HUES64 (cell line): Measurements from ENCODE around the gene RTN4. TPM values are rescaled to one million over a fixed set of nuclear protein-coding genes. Genes with fewer than 3 reads are reported as not detected.
"Not testable (repeated sequence)": the region's sequence is repeated elsewhere in the genome, so short reads cannot be mapped to it uniquely, and the experiment has no call there.

Experiments used
- H3K27ac ChIP-seq: 2 replicates; pipeline ENCODE4 v1.7.0; 2013; ENCODE audit warnings: low read depth, low read length, inconsistent platforms
- H3K27me3 ChIP-seq: 2 replicates; pipeline ENCODE4 v1.6.1; 2013; ENCODE audit warnings: mild to moderate bottlenecking, low read length; ENCODE audit not compliant: insufficient read depth
- H3K36me3 ChIP-seq: 2 replicates; pipeline ENCODE4 v1.6.1; 2013; ENCODE audit warnings: mild to moderate bottlenecking, low read length; ENCODE audit not compliant: insufficient read depth
- H3K4me1 ChIP-seq: 2 replicates; pipeline ENCODE4 v1.6.1; 2013; ENCODE audit warnings: mild to moderate bottlenecking, low read length, moderate library complexity; ENCODE audit not compliant: insufficient read depth
- H3K4me3 ChIP-seq: 2 replicates; pipeline ENCODE4 v1.5.1; 2013; ENCODE audit warnings: mild to moderate bottlenecking, low read length, moderate library complexity
- H3K9ac ChIP-seq: 2 replicates; pipeline ENCODE4 v1.6.1; 2013; ENCODE audit warnings: mild to moderate bottlenecking, low read depth, low read length
- H3K9me3 ChIP-seq: 2 replicates; pipeline ENCODE4 v1.6.1; 2013; ENCODE audit warnings: low read depth, low read length; ENCODE audit not compliant: insufficient read depth
- WGBS: fragments of 150-250, 120-280 bp; methylation state at CpG from one replicate; pipeline ENCODE4 v1.1.7; 2013; ENCODE audit warnings: missing lambda C conversion rate; 5-methylcytosine and 5-hydroxymethylcytosine counted together
- polyA plus RNA-seq, 2 experiments: library from polyadenylated mRNA; stranded (reverse); fragments of 50-300 nt; gene quantifications; one replicate each; pipeline ENCODE4 v1.2.3, GENCODE V29; 2013

The RTN4 gene
- polyA plus RNA-seq (2013, experiment 1 of 2), result 169 TPM
- polyA plus RNA-seq (2013, experiment 2 of 2), result 178 TPM

GRCh38 chr2:55050100-55050994, at the start of gene RTN4:
Gene RTN4 (minus strand): TSS chr2:55050451. CDS start chr2:55050300, 151 bp downstream.
- H3K36me3 ChIP-seq, result no peaks in the 10 kb centered on the region; the same call in 1 of the 2 replicates
- no peaks in the 10 kb centered on the region for H3K9me3 ChIP-seq
- peaks cover 43% of the 10 kb centered on the region for H3K4me1 ChIP-seq
- H3K27ac ChIP-seq, result peak within 1 kb of the TSS; percentile 98
- H3K27me3 ChIP-seq, result no peaks in the 10 kb centered on the region
- WGBS, result under 1% methylated on average over 65 of the region's 66 CpGs
- peak within 1 kb of the TSS; percentile 100 for H3K4me3 ChIP-seq
- peak within 1 kb of the TSS; percentile 99 for H3K9ac ChIP-seq

DNA sequence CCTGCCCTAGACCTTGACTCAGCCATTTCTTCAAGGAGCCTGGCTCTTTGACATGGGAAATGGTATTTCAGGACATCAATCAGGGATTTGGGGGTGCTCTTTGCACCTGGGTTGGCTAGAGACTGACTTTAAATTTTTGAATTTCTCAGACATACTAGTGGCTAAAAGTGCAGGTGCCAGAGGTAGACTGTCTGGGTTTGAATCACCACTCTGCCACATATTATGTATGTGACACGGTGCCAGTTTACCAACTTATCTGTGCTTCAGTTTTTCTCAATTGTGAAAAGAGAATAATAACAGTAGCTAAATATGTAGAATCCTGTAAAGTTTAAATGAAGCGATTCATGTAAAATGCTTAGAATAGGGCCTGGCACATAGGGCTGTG, 49.2 kb upstream of the RTN4 start:
- 88% methylated on average over 2 of the region's 2 CpGs for WGBS
- Histone ChIP-seq H3K27me3 (no peaks in the 10 kb centered on the region), H3K4me1 (peaks cover 5% of the 10 kb centered on the region; the same call in 1 of the 2 replicates), H3K9me3 (no peaks in the 10 kb centered on the region), H3K9ac (no peak overlapping the region), H3K4me3 (no peak overlapping the region), H3K36me3 (no peaks in the 10 kb centered on the region), H3K27ac (no peak overlapping the region)

DNA sequence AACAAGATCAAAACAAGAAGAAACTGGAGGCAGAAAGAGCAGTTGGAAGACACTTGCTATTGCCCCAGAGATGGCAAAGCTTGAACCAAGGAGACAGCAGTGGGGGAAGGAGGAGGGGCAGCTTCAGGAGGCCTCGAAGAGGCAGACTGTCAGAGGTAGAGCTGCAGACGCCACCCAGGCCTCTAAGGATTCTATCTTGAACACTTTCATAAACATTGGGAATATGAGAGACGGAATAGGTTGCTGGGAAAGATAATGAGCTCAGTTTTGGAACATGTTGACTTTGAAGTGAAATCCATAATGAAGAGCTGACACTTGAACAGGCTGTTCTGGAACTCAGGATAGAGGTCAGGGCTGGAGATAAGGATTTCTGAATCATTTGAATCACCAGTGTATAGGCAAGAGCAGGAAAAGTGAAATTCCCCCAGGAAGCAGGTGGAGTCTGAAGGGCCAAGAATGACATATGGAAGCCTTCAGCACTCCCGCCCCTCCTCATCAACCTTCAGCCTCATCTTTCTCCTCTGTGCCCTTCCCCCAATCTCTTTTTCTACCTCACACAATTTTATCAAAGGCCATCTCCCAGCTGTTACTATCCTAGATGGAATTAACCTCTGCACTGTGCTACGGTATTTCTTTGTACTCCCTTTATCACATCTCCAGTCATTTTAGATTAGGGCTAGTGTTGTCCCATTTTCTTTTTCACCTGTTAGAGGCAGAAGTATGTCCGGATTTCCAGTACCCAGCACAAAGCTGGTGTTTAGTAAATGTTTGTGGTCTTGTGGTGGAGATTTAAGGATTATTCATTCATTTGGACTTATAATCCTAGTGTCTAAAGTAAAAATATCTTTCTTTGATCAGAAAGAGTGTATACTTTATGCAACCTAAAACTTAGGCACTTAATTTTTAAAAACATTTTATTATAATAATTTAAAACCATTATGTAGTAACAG, 47.5 kb upstream of the RTN4 start:
- Histone ChIP-seq H3K4me1 (peaks cover 10% of the 10 kb centered on the region; the same call in 1 of the 2 replicates), H3K27ac (no peak overlapping the region), H3K9me3 (no peaks in the 10 kb centered on the region), H3K27me3 (no peaks in the 10 kb centered on the region), H3K9ac (no peak overlapping the region), H3K4me3 (no peak overlapping the region), H3K36me3 (no peaks in the 10 kb centered on the region)
- 74% methylated on average over 6 of the region's 6 CpGs for WGBS

GRCh38 chr2:55097082-55097460, 46.8 kb upstream of the RTN4 start:
- H3K27me3 ChIP-seq, result no peaks in the 10 kb centered on the region
- no peaks in the 10 kb centered on the region for H3K36me3 ChIP-seq
- H3K9me3 ChIP-seq, result no peaks in the 10 kb centered on the region
- no peak overlapping the region for H3K4me3 ChIP-seq
- H3K27ac ChIP-seq, result no peak overlapping the region
- WGBS, result 89% methylated on average over 1 of the region's 1 CpG
- H3K4me1 ChIP-seq, result peaks cover 10% of the 10 kb centered on the region; the same call in 1 of the 2 replicates
- H3K9ac ChIP-seq, result no peak overlapping the region

DNA sequence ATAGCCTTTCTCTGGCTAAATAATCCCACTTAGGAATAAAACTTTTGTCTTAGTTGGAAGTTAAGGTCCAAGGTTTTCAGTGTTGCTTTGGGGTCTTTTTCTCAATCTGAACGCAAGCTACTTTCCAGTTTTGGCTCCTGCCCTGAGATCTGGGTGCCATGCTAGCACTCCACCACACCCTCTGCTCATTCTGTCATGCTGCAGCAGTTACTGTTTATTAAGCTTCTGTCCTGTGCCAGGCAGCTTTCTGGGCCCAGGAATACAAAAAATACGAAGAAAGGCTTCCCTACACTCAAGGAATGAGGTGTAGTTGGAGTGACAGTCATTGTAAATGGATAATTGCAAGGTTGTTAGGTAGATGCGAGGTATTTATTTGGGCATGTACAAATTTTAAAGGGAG, 46.3 kb upstream of the RTN4 start:
- peaks cover 10% of the 10 kb centered on the region; the same call in 1 of the 2 replicates for H3K4me1 ChIP-seq
- H3K27ac ChIP-seq, result no peak overlapping the region
- no peak overlapping the region for H3K9ac ChIP-seq
- H3K9me3 ChIP-seq, result no peaks in the 10 kb centered on the region
- 97% methylated on average over 3 of the region's 3 CpGs for WGBS
- H3K4me3 ChIP-seq, result no peak overlapping the region
- no peaks in the 10 kb centered on the region for H3K27me3 ChIP-seq
- no peaks in the 10 kb centered on the region for H3K36me3 ChIP-seq

- Histone ChIP-seq H3K4me3 (no peak overlapping the region), H3K36me3 (no peaks in the 10 kb centered on the region), H3K4me1 (peaks cover 10% of the 10 kb centered on the region; the same call in 1 of the 2 replicates), H3K27ac (no peak overlapping the region), H3K9ac (no peak overlapping the region), H3K27me3 (no peaks in the 10 kb centered on the region), H3K9me3 (no peaks in the 10 kb centered on the region)
- WGBS, result 86% methylated on average over 3 of the region's 4 CpGs
Measured at GRCh38 chr2:55093381-55093780, 43.1 kb upstream of the RTN4 start.

GRCh38 chr2:55092439-55092838, 42.2 kb upstream of the RTN4 start:
- Histone ChIP-seq H3K9me3 (no peaks in the 10 kb centered on the region), H3K4me3 (no peak overlapping the region), H3K4me1 (peaks cover 5% of the 10 kb centered on the region; the same call in 1 of the 2 replicates), H3K36me3 (no peaks in the 10 kb centered on the region), H3K27me3 (no peaks in the 10 kb centered on the region), H3K27ac (no peak overlapping the region), H3K9ac (no peak overlapping the region)
- 97% methylated on average over 6 of the region's 6 CpGs for WGBS

DNA sequence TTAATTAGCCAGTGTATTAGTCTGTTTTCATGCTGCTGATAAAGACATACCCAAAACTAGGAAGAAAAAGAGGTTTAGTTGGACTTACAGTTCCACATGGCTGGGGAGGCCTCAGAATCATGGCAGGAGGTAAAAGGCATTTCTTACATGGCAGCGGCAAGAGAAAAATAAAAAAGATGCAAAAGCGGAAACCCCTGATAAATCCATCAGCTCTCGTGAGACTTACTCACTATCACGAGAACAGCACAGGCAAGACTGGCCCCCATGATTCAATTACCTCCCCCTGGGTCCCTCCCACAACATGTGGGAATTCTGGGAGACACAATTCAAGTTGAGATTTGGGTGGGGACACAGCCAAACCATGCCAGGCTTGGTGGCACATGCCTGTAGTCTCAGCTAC, 41.4 kb upstream of the RTN4 start:
- not testable (repeated sequence) for H3K9me3 ChIP-seq, H3K27ac ChIP-seq, H3K9ac ChIP-seq, H3K36me3 ChIP-seq, H3K4me1 ChIP-seq, H3K27me3 ChIP-seq, H3K4me3 ChIP-seq
- 83% methylated on average over 4 of the region's 4 CpGs for WGBS

DNA sequence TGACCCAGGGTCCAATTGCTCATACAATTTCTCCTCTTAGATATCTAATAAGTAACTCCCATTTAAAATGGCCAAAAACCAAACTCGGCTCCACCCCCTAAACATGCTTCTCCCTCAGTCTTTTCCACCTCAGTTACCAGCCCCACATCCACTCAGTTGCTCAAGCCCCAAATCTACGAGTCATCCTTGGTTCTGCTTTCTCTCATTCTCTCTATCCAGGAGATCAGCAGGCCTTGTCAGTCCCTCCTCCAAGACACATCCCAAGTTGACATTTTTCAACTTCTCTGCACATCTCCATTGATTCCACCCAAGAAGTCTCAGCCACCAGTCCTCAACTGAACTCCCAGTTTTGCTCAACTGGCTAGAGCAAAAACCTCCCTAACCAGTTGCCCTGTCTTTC, 40.5 kb upstream of the RTN4 start:
- no peaks in the 10 kb centered on the region for H3K27me3 ChIP-seq
- H3K4me1 ChIP-seq, result peaks cover 5% of the 10 kb centered on the region; the same call in 1 of the 2 replicates
- no peaks in the 10 kb centered on the region for H3K9me3 ChIP-seq
- no peak overlapping the region for H3K4me3 ChIP-seq
- no peak overlapping the region for H3K27ac ChIP-seq
- 91% methylated on average over 2 of the region's 2 CpGs for WGBS
- H3K9ac ChIP-seq, result no peak overlapping the region
- H3K36me3 ChIP-seq, result no peaks in the 10 kb centered on the region

DNA sequence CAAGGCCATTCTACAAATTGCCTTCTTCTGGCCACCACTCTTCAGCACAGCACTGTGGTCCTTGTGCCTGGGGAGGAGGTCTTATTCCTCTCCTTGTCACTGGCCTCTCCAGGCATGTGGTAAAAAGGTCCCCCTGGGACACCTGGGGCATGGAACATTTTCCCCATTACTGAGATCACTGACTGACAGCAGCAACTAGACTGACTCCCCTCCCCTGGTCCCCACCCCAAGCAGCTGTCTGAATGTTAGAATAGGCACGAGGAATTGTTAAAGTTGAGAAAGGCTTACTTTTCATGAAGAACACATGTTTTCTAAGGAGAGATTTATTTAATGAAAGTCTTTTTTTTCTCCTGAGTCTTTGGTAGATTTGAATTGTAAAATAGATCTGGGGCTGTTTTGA, 39.5 kb upstream of the RTN4 start:
- Histone ChIP-seq H3K9ac (no peak overlapping the region), H3K4me3 (no peak overlapping the region), H3K9me3 (no peaks in the 10 kb centered on the region), H3K27me3 (no peaks in the 10 kb centered on the region), H3K36me3 (no peaks in the 10 kb centered on the region), H3K27ac (no peak overlapping the region), H3K4me1 (peaks cover 5% of the 10 kb centered on the region; the same call in 1 of the 2 replicates)
- 100% methylated on average over 1 of the region's 1 CpG for WGBS

DNA sequence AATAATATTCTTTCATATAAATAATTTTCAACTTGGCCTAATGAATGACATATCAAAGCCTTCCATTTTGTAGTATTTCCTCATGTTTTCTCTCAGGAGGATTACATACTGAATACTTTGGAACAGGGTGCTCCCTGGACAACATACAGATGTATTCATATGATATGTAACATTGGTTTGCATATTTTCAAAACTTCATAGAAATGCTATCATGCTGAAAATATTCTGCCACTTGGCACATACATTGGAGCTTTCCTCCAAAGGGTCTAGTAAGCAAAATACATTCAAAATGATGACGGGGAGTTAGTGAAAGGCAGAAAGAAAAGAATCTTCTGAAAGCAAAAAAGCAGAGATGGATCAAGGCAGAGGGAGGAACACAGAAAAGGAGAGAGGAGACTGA, 38.1 kb upstream of the RTN4 start:
- Histone ChIP-seq H3K9me3 (no peaks in the 10 kb centered on the region), H3K36me3 (no peaks in the 10 kb centered on the region), H3K4me3 (no peak overlapping the region), H3K9ac (no peak overlapping the region), H3K4me1 (no peaks in the 10 kb centered on the region), H3K27me3 (no peaks in the 10 kb centered on the region), H3K27ac (no peak overlapping the region)
- WGBS, result 93% methylated on average over 1 of the region's 1 CpG
